Astrocyte (in vitro differentiated cells and primary cell): ENCODE results near the gene NAV1. TPM values are rescaled to one million over a fixed set of nuclear protein-coding genes. Genes with fewer than 3 reads are reported as not detected.

Source experiments
- DNase-seq: peaks from one replicate; pipeline ENCODE4 v3.0.0-alpha.2; 2010; ENCODE audit warnings: low read depth
- FAIRE-seq: peaks from 2 replicates; lab custom pipeline; 2011; peaks lifted over from hg19 to GRCh38; lab: Jason Lieb, UNC
- H2AFZ ChIP-seq: 2 replicates; pipeline ENCODE4 v1.6.0; 2012; ENCODE audit warnings: low read depth, low read length, inconsistent platforms
- H3K27ac ChIP-seq: 2 replicates; pipeline ENCODE4 v1.5.1; 2011; ENCODE audit warnings: low read depth, low read length, inconsistent platforms
- H3K27me3 ChIP-seq: 2 replicates; pipeline ENCODE4 v1.6.0; 2011; ENCODE audit warnings: low read length, inconsistent platforms; ENCODE audit not compliant: insufficient read depth
- H3K36me3 ChIP-seq: 2 replicates; pipeline ENCODE4 v1.5.1; 2011; ENCODE audit warnings: low read length, inconsistent platforms; ENCODE audit not compliant: insufficient read depth
- H3K4me1 ChIP-seq: 2 replicates; pipeline ENCODE4 v1.5.1; 2011; ENCODE audit warnings: low read length, inconsistent platforms; ENCODE audit not compliant: insufficient read depth
- H3K4me2 ChIP-seq: 2 replicates; pipeline ENCODE4 v1.6.0; 2012; ENCODE audit warnings: low read length, inconsistent platforms
- H3K4me3 ChIP-seq: 2 replicates; pipeline ENCODE4 v1.5.1; 2011; ENCODE audit warnings: low read depth, mild to moderate bottlenecking, low read length, inconsistent platforms; ENCODE audit not compliant: insufficient read depth
- H3K79me2 ChIP-seq: 2 replicates; pipeline ENCODE4 v1.6.0; 2012; ENCODE audit warnings: mild to moderate bottlenecking, low read length, inconsistent platforms; ENCODE audit not compliant: insufficient read depth
- H3K9ac ChIP-seq: 2 replicates; pipeline ENCODE4 v1.6.0; 2012; ENCODE audit warnings: mild to moderate bottlenecking, low read length, inconsistent platforms
- H3K9me3 ChIP-seq: 2 replicates; pipeline ENCODE4 v1.5.1; 2012; ENCODE audit warnings: low read depth, mild to moderate bottlenecking, low read length, inconsistent platforms; ENCODE audit not compliant: insufficient read depth
- H4K20me1 ChIP-seq: 2 replicates; pipeline ENCODE4 v1.6.0; 2012; ENCODE audit warnings: low read length, inconsistent platforms; ENCODE audit not compliant: insufficient read depth
- H3K27ac Mint-ChIP-seq: one replicate; pipeline ENCODE4 v1.8.0; 2021; ENCODE audit warnings: mild to moderate bottlenecking, mixed read lengths; ENCODE audit not compliant: unreplicated experiment
- H3K27me3 Mint-ChIP-seq: one replicate; pipeline ENCODE4 v1.8.0; 2021; ENCODE audit warnings: low read depth, mixed read lengths; ENCODE audit not compliant: unreplicated experiment
- H3K36me3 Mint-ChIP-seq: one replicate; pipeline ENCODE4 v1.8.0; 2021; ENCODE audit warnings: low read depth, mixed read lengths; ENCODE audit not compliant: unreplicated experiment
- H3K4me1 Mint-ChIP-seq: one replicate; pipeline ENCODE4 v1.8.0; 2021; ENCODE audit warnings: low read depth, mixed read lengths; ENCODE audit not compliant: unreplicated experiment
- H3K4me3 Mint-ChIP-seq: one replicate; pipeline ENCODE4 v1.8.0; 2021; ENCODE audit warnings: mild to moderate bottlenecking, moderate library complexity, mixed read lengths; ENCODE audit not compliant: unreplicated experiment
- H3K9me3 Mint-ChIP-seq: one replicate; pipeline ENCODE4 v1.8.0; 2021; ENCODE audit warnings: mild to moderate bottlenecking, mixed read lengths; ENCODE audit not compliant: unreplicated experiment
- CTCF ChIP-seq: IDR thresholded peaks from 2 replicates; pipeline ENCODE4 v1.5.1; 2011; ENCODE audit warnings: low read depth, mild to moderate bottlenecking, inconsistent platforms, low read length, moderate library complexity; ENCODE audit not compliant: insufficient read depth
- EZH2 ChIP-seq: IDR thresholded peaks from 2 replicates; pipeline ENCODE4 v1.6.1; 2012; ENCODE audit warnings: mild to moderate bottlenecking, low read length, inconsistent platforms; ENCODE audit not compliant: insufficient read depth
- total RNA-seq: library from RNA; stranded (reverse); gene quantifications from 2 replicates; pipeline ENCODE4 v1.2.1, GENCODE V29; 2021

The NAV1 gene
- total RNA-seq, 1 donor from 2014 or later = 79.7 TPM

DNA sequence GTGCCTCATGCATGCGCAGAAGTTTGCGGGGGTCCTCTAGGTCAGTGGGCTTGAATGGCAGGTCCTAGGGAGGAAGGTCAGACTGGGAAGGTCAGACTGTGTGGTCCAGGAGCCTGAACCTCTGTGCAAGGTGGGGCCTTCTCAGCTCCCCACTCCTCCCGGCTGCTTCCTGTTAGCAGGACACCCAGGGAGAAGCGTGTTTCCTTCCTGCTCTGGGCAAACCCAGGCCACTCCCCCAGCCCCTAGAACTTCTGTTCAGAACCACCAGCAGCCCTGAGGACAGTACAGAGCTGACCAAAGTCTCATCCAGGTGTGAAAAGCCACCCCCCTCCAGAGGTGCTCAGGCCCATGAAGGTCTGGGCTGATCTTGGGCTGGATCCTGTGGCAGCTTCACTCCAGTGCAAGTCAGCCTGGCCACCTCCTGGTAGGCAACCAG lies 29.9 kb downstream of the NAV1 start:
- no peak overlapping the region for H3K4me3 Mint-ChIP-seq
- Histone ChIP-seq H3K9me3 (no peaks in the 10 kb centered on the region), H3K79me2 (peaks cover 94% of the 10 kb centered on the region), H3K4me3 (no peak overlapping the region), H4K20me1 (peaks cover 60% of the 10 kb centered on the region), H3K27ac (no peak overlapping the region), H3K9ac (no peak overlapping the region), H3K4me1 (peaks cover 15% of the 10 kb centered on the region), H3K4me2 (no peak overlapping the region), H3K36me3 (no peaks in the 10 kb centered on the region), H2AFZ (no peak overlapping the region), H3K27me3 (no peaks in the 10 kb centered on the region)
- H3K27me3 Mint-ChIP-seq = no peaks in the 10 kb centered on the region
- TF ChIP-seq CTCF = no peak
- no peak for TF ChIP-seq EZH2
- no peak for FAIRE-seq
- H3K36me3 Mint-ChIP-seq = peaks cover 7% of the 10 kb centered on the region
- peaks cover 10% of the 10 kb centered on the region for H3K4me1 Mint-ChIP-seq
- no peak overlapping the region for H3K27ac Mint-ChIP-seq
- no peaks in the 10 kb centered on the region for H3K9me3 Mint-ChIP-seq
- no peak for DNase-seq

GRCh38 chr1:201570181-201570885 lies 31.4 kb downstream of the NAV1 start:
- Histone ChIP-seq H3K27me3 (no peaks in the 10 kb centered on the region), H3K4me3 (no peak overlapping the region), H2AFZ (no peak overlapping the region), H3K79me2 (peaks cover 95% of the 10 kb centered on the region), H4K20me1 (peaks cover 74% of the 10 kb centered on the region), H3K27ac (no peak overlapping the region), H3K36me3 (no peaks in the 10 kb centered on the region), H3K9me3 (no peaks in the 10 kb centered on the region), H3K9ac (no peak overlapping the region), H3K4me2 (no peak overlapping the region), H3K4me1 (peaks cover 7% of the 10 kb centered on the region)
- Mint-ChIP-seq H3K9me3 (no peaks in the 10 kb centered on the region), H3K36me3 (peaks cover 6% of the 10 kb centered on the region), H3K27ac (no peak overlapping the region), H3K4me3 (no peak overlapping the region), H3K27me3 (no peaks in the 10 kb centered on the region), H3K4me1 (peaks cover 10% of the 10 kb centered on the region)
- FAIRE-seq (no peak), DNase-seq (no peak)
- TF ChIP-seq CTCF (no peak), EZH2 (no peak)
